Retinal pigment epithelial cell (primary cell): ENCODE measurements around the gene NTRK1.

Experiments
- DNase-seq: peaks from one replicate; pipeline ENCODE4 v3.0.0-alpha.2; 2010; ENCODE audit warnings: low read depth
- H3K4me3 ChIP-seq: 2 replicates; pipeline ENCODE4 v1.5.1; 2011; ENCODE audit warnings: mild to moderate bottlenecking, low read length, control low read depth, moderate library complexity
- TF ChIP-seq, protein P1 (sequence below): conservative IDR thresholded peaks from 2 replicates; pipeline ENCODE4 v1.5.1; 2011; ENCODE audit warnings: low read depth, low read length, control low read depth, inconsistent platforms

NTRK1 gene

DNA sequence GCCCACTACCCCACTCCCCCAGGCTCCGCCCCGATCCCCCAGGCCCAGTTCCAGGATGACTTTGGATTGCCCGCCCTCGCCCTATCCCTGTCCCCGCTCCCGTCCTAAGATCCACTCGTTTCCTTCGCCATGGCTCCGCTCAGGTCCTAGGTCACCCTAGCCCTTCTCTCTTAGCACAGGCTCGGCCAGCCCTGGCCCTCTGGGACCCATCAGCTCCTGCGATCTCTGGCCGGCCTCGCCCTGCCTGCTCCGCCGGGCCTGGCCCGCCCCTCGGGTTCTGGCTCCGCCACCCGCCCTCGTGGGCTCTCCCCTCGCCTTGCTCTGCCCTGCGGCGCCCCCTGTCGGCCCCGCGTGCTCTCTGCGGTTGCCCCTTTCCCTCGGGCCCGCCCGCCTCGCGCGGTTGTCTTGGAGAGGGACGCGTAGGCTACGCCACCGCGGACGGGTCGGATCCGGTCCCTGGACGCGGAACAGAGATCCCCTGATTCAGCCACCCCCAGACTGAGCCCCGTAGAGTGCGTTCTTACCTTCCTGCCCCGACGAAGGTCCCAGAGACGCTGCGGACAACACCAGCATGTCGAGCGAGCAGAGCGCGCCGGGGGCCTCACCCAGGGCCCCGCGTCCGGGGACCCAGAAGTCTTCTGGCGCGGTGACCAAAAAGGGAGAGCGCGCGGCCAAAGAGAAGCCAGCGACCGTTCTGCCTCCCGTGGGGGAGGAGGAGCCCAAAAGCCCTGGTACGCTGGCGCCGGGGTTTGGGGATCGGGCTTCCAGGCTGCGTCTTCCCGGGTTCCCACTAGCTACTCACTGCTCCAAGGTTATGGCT, 59.8 kb downstream of the NTRK1 start, which contains the start of gene LRRC71:
Gene LRRC71 (plus strand): TSS at position 400 of the 820 bp plus-strand sequence. CDS start 172 bp downstream, at position 572.
- DNase-seq: no peak
- TF ChIP-seq, protein P1, sequence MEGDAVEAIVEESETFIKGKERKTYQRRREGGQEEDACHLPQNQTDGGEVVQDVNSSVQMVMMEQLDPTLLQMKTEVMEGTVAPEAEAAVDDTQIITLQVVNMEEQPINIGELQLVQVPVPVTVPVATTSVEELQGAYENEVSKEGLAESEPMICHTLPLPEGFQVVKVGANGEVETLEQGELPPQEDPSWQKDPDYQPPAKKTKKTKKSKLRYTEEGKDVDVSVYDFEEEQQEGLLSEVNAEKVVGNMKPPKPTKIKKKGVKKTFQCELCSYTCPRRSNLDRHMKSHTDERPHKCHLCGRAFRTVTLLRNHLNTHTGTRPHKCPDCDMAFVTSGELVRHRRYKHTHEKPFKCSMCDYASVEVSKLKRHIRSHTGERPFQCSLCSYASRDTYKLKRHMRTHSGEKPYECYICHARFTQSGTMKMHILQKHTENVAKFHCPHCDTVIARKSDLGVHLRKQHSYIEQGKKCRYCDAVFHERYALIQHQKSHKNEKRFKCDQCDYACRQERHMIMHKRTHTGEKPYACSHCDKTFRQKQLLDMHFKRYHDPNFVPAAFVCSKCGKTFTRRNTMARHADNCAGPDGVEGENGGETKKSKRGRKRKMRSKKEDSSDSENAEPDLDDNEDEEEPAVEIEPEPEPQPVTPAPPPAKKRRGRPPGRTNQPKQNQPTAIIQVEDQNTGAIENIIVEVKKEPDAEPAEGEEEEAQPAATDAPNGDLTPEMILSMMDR: peak; percentile 83
- H3K4me3 ChIP-seq: peak within 1 kb of the TSS; percentile 39

GRCh38 chr1:156921053-156921529, 60.4 kb downstream of the NTRK1 start:
- TF ChIP-seq, protein P1: no peak
- H3K4me3 ChIP-seq: no peak overlapping the region
- no peak for DNase-seq

DNA sequence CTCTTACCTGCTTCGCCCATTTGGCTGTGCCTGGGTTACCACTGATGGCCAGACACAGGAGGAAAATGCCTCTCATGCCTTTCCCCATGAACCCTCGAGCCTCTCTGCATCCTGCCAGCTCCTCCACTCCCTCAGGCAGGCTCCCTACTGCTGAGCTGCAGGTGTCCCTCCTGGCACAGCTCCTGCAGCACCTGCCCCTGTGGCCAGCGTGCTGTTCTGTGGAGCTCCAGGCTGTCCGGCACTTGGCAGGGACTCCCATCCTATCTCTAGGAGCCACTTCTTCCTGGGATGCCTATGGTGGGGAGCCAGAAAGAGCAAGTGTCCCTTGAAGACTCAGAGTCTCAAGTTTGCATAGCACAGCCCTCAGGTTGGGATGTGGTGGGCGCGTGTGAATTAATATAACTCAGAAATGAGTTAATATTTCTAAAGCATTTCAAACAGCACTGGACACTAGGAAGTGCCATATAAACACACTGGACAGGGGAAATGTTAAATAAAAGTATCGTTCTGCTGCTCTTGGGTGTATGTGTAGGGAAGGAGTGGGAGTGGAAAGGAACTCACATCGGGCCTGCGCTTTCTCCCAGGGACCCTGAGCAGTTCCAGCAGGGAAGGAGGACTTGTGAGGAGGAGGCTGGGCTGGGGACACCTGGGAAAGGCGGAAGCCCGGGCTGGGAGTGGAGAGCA, 62.5 kb downstream of the NTRK1 start:
- TF ChIP-seq, protein P1: no peak
- no peak for DNase-seq
- no peak overlapping the region for H3K4me3 ChIP-seq

DNA sequence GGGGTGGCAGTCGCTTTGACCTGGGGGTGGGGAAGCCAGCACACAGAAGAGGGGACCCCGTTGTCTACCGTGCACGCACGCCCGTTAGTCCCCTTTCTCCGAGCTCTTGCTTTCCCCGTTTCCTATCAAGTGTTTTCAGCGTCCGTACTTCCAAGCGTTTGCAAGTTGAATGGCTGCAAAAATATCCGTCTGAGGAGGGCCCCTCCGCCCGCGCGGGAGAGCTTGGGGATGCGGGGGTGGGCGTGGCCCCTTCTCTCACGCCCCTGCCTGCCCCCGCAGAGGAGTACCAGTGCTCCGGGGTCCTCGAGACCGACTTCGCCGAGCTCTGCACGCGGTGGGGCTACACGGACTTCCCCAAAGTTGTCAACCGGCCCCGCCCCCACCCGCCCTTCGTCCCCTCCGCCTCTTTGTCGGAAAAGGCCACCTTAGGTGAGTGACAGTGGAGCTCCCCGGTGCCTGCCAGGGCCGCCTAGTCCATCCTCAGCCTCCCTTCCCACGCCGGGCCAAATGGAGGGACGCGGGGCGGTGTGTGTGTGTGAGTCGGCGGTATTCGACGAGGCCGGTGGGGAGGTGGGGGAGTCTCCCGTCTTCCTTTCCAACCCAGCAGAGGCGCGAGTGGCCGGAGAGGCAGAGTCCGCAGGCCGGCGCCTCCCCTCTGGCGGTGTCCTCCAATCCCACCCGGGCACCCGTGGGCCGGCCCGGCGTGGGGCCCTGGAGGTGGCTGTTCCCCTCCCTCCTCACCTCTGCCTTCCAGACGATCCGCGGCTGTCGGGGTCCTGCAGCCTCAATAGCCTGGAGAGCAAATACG, 63.2 kb downstream of the NTRK1 start:
- H3K4me3 ChIP-seq: peak overlapping the region; percentile 6
- DNase-seq: no peak
- TF ChIP-seq, protein P1: no peak

DNA sequence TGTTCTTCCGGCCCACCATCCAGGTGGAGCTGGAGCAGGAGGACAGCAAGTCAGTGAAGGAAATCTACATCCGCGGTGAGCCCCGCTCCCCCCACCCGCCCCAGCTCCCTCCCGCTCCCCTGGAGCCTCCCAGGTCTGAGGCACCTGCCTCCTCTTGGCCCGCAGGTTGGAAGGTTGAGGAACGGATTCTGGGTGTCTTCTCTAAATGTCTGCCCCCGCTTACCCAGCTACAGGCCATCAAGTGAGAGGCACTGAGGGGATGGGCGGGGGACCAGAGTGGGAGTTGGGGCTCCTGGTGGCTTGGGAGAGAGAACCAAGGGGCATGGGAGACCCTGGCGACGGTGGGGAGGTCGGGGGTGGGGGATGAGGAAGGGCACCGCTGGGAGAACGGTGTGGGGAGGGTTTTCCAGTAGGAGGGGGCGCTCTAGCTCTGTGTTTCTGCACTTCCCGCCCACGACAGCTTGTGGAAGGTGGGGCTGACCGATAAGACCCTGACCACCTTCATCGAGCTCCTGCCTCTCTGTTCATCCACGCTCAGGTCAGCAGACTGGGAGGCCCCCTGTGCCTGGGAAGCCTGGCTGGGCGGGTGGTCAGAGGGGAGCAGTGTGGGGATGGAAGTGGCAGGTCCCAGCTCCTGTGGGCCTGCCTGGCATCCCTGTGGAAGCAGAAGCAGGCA, 64.0 kb downstream of the NTRK1 start:
- TF ChIP-seq, protein P1: no peak
- no peak overlapping the region for H3K4me3 ChIP-seq
- DNase-seq: no peak
